Measurements from ENCODE around the gene PXMP2.

- TF ChIP-seq CTCF (conservative IDR thresholded peaks at IDR 0.05; ENCODE audit: low read length) (no peak), EZH2phosphoT487 (IDR thresholded peaks at IDR 0.05; ENCODE audit: borderline replicate concordance) (no peak)
Measured at GRCh38 chr12:132736378-132736777, 49.0 kb downstream of the PXMP2 start.
